Peyer's patch (tissue), 4 donors: Measurements from ENCODE around the gene LINGO4.

Source experiments
- CTCF ChIP-seq, 6 experiments: fragments of 450-650 bp in 4 of 6; fragments of 200-600 bp in 2 of 6; sonication (generic) in 1 of 6; IDR thresholded peaks; one replicate each; pipeline ENCODE4 v1.5.1; 2017 to 2019; ENCODE audit warnings: antibody characterized with exemption in 6 of 6, mild to moderate bottlenecking in 3 of 6, moderate library complexity in 1 of 6
- POLR2A ChIP-seq, 2 donors: fragments of 450-650 bp; IDR thresholded peaks; one replicate each; pipeline ENCODE4 v1.5.1; 2017; ENCODE audit warnings: antibody characterized with exemption in 2 of 2, mild to moderate bottlenecking in 2 of 2, moderate library complexity in 2 of 2

DNA sequence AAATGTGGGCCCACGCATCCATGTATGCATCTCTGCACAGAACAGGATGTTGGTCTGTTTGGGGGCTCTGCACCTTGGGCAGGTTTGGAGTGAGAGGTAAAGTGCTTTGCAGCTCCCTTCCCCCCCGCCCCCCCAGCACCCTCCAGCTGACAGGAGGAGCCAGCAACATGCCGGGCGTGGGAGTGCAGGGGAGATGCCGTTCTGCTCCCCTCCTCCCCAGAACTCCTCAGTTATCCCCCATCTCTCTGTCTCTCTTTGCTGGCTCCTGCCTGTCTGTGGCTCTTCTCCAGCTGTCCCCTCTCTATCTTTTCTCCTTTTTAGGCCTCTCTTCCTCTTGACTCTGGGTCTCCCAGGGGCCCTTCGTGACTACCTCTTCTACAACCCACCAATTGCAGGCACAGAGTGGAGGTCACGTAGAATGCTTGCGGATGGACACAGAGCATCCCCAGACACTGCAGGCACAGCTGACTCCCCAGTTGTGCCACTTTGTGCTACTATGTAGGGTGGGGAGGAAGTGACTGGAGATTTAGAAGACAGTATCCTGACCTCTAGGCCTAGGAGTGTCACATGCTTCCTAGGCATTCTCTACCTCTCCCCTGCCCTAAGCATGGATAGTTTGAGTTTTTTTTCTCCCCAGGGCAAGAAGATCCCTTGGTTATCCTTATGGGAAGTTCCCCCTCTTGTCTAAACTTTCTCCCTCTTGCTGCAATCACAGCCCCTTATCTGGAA is 28.1 kb upstream of the LINGO4 start:
- TF ChIP-seq CTCF (IDR thresholded peaks at IDR 0.05), result no peak
- TF ChIP-seq POLR2A (IDR thresholded peaks at IDR 0.05), result no peak
